Liver (tissue), 3 donors: ENCODE measurements around the gene KLF11.

Source experiments
- HNF4A ChIP-seq, 2 donors: conservative IDR thresholded peaks; 2 replicates each; pipeline ENCODE4 v1.6.1; 2016; ENCODE audit warnings: antibody characterized with exemption in 2 of 2, mild to moderate bottlenecking in 2 of 2
- JUND ChIP-seq, 2 donors: IDR thresholded peaks; 2 replicates each; pipeline ENCODE4 v1.6.1; 2016; ENCODE audit warnings: antibody characterized with exemption in 2 of 2
- SP1 ChIP-seq: IDR thresholded peaks from 2 replicates; pipeline ENCODE4 v1.6.1; 2018; ENCODE audit warnings: antibody characterized with exemption, mild to moderate bottlenecking
- TF ChIP-seq, protein P1 (sequence below): fragments of 150-350 bp; IDR thresholded peaks from 2 replicates; pipeline ENCODE4 v1.5.1; 2017; ENCODE audit warnings: improper control_type of control experiment, low read depth, low read length; ENCODE audit not compliant: missing input control
- donor health status: healthy.
- donor health status: healthy.

DNA sequence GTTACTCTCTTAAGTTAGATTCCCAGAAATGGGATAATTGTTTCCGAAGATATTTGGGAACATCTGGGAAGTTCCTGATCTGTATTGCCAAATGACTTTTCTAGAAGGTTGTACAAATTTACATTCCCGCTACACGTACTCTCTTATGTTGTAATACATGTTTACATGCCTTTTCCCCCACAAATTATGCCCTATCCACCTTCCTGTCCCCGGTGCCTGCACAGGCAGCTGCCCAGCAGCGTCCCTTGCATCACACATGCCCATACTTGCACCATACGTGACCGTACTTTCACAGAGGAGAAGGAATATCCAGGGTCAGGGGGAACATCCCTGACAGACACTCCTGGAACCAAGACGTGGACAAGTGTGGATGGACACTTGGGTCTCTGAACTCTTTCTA, 24.2 kb upstream of the KLF11 start:
- TF ChIP-seq SP1 = peak; percentile 99
- peak; percentile 84 to 93 for TF ChIP-seq HNF4A (conservative IDR thresholded peaks at IDR 0.05)
- TF ChIP-seq, protein P1, sequence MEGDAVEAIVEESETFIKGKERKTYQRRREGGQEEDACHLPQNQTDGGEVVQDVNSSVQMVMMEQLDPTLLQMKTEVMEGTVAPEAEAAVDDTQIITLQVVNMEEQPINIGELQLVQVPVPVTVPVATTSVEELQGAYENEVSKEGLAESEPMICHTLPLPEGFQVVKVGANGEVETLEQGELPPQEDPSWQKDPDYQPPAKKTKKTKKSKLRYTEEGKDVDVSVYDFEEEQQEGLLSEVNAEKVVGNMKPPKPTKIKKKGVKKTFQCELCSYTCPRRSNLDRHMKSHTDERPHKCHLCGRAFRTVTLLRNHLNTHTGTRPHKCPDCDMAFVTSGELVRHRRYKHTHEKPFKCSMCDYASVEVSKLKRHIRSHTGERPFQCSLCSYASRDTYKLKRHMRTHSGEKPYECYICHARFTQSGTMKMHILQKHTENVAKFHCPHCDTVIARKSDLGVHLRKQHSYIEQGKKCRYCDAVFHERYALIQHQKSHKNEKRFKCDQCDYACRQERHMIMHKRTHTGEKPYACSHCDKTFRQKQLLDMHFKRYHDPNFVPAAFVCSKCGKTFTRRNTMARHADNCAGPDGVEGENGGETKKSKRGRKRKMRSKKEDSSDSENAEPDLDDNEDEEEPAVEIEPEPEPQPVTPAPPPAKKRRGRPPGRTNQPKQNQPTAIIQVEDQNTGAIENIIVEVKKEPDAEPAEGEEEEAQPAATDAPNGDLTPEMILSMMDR = no peak
- TF ChIP-seq JUND (IDR thresholded peaks at IDR 0.05) = peak; percentile 84 to 91
